ENCODE results near the gene KCNJ15.

- TF ChIP-seq CTCF (conservative IDR thresholded peaks at IDR 0.05 in 1 of 2, IDR thresholded peaks at IDR 0.05 in 1 of 2; ENCODE audit: low read depth in 1 of 2, low read length in 2 of 2) (no peak), EZH2 (IDR thresholded peaks at IDR 0.05; ENCODE audit: low read length, missing control alignments) (no peak)
These were observed 12.2 kb downstream of the KCNJ15 start for GRCh38 chr21:38268864-38269575.
